HepG2 (cell line): ENCODE data around the gene CNKSR3.

Experiments used
- KLF15 ChIP-seq: sonication (generic); formaldehyde crosslinking; IDR thresholded peaks from 2 replicates; pipeline ENCODE4 v1.8.1; 2023; ENCODE audit warnings: borderline replicate concordance, mild to moderate bottlenecking, inconsistent platforms, missing genetic modification reagents, mixed read lengths
- SRF ChIP-seq: IDR thresholded peaks from 2 replicates; pipeline ENCODE4 v1.6.1; 2011; ENCODE audit warnings: mild to moderate bottlenecking, low read depth, low read length, moderate library complexity
- ZNF768 ChIP-seq: sonication (generic); formaldehyde crosslinking; IDR thresholded peaks from 2 replicates; pipeline ENCODE4 v1.4.0; 2020; ENCODE audit warnings: missing genetic modification reagents

DNA sequence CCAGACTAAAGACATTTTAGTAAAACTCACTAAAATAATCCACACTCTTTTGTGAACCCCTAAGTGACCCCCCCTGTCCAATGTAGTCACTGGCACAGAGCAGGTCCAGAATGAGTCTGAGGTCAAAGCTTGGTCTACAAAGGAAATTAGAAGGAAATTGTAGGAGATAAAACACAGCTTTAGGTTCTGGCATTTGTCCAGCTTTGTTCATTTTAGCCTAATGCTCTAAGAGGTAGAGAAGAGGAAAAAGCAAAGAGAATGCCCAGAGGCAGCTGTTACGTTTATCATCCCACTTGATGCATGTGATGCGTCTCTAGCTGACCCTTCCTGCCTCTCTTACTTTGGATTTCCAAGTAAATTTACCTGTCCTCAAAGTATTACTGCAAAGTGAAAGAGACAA is 62.5 kb downstream of the CNKSR3 start:
- TF ChIP-seq KLF15 (CRISPR knock-in tag) (no peak), ZNF768 (CRISPR knock-in tag) (no peak), SRF (no peak)
